ENCODE results near the gene LPP. TPM values are rescaled to one million over a fixed set of nuclear protein-coding genes. Genes with fewer than 3 reads are reported as not detected.
A peak's percentile ranks its signal among the peaks of the same experiment; 100 is the strongest.
"Not testable (repeated sequence)": the region's sequence is repeated elsewhere in the genome, so short reads cannot be mapped to it uniquely, and the experiment has no call there.

The LPP gene
- polyA plus RNA-seq, 2 of the 4 experiments (the other 2 are of a cell fraction): 11.0 to 30.8 TPM

GRCh38 chr3:188417766-188418165, 263.8 kb downstream of the LPP start:
- 72% methylated on average over 3 of the region's 3 CpGs for WGBS (ENCODE audit: missing lambda C conversion rate)

GRCh38 chr3:188421151-188421821, 267.3 kb downstream of the LPP start:
- Histone ChIP-seq H3K4me3 (no peak overlapping the region), H3K27ac (peak overlapping the region; percentile 60 to 67), H3K4me2 (peak overlapping the region; percentile 56), H3K9me3 (no peaks in the 10 kb centered on the region), H3K4me1 (peaks cover 21% of the 10 kb centered on the region)
- ChIA-PET CTCF (interaction anchor here (0.6 to 1.6 kb wide), 5 partner anchors 36 to 681 kb away, joined by 3 to 5 read pairs (median 4); no protein-coding TSS in a partner anchor), POLR2A (no interaction called here)
- 25% methylated on average over 2 of the region's 2 CpGs for WGBS (ENCODE audit: missing lambda C conversion rate)
- DNase-seq (ENCODE audit: low read depth in 1 of 2, low spot score in 1 of 2) (peak in 1 of 2 experiments; percentile 19), ATAC-seq (peak in 1 of 2 experiments; percentile 70; a peak in 2 of 6 replicates), FAIRE-seq (no peak)
- TF ChIP-seq JUNB (IDR thresholded peaks at IDR 0.05) (no peak), ZSCAN20 (CRISPR knock-in tag; IDR thresholded peaks at IDR 0.05) (no peak), FOSB (CRISPR knock-in tag; IDR thresholded peaks at IDR 0.05) (no peak), FOSL2 (IDR thresholded peaks at IDR 0.05) (0 out of 2 replicates have a peak, but pooled peaks have one; percentile 31), FOSL2 (CRISPR knock-in tag; IDR thresholded peaks at IDR 0.05) (no peak; the same call in 1 of the 2 replicates), CEBPB (IDR thresholded peaks at IDR 0.05) (no peak)

More at GRCh38 chr3:188417766-188418165, 263.8 kb downstream of the LPP start:
- ATAC-seq (no peak), DNase-seq (ENCODE audit: low read depth in 1 of 2, low spot score in 1 of 2) (no peak), FAIRE-seq (no peak)
- H3K4me3 ChIP-seq: no peak overlapping the region
- H3K4me2 ChIP-seq: no peak overlapping the region
- no peak for TF ChIP-seq MAX (IDR thresholded peaks at IDR 0.05)
- TF ChIP-seq CTCF (IDR thresholded peaks at IDR 0.05): no peak
- TF ChIP-seq HDAC2 (IDR thresholded peaks at IDR 0.05): no peak
- TF ChIP-seq EHF (CRISPR knock-in tag; IDR thresholded peaks at IDR 0.05): no peak
- TF ChIP-seq ZC3H11A (IDR thresholded peaks at IDR 0.05): no peak
- no peaks in the 10 kb centered on the region for H3K9me3 ChIP-seq
- peaks cover 43% of the 10 kb centered on the region for H3K4me1 ChIP-seq
- ChIA-PET CTCF (interaction anchor here (0.6 to 2.4 kb wide), 3 partner anchors 9 to 677 kb away, joined by 3 to 6 read pairs (median 3); no protein-coding TSS in a partner anchor), POLR2A (no interaction called here)
- peak overlapping the region in 1 of 2 experiments; percentile 44; a peak in 1 of 6 replicates for H3K27ac ChIP-seq

- POLR2A ChIA-PET: no interaction called here
- no peak for DNase-seq (ENCODE audit: low read depth in 1 of 2, low spot score in 1 of 2)
- FAIRE-seq: no peak
- Histone ChIP-seq H3K27ac (peak overlapping the region; percentile 18 to 60; a peak in 1 of 6 replicates), H3K4me3 (no peak overlapping the region), H3K9me3 (no peaks in the 10 kb centered on the region), H3K4me2 (peak overlapping the region; percentile 56; the same call in 2 of the 3 replicates), H3K4me1 (peaks cover 21% of the 10 kb centered on the region)
- no peak for ATAC-seq
- TF ChIP-seq BCL3 (IDR thresholded peaks at IDR 0.05) (no peak), KDM1A (IDR thresholded peaks at IDR 0.05; ENCODE audit: low read depth) (no peak), CHD2 (IDR thresholded peaks at IDR 0.05; ENCODE audit: low read length, partially characterized antibody) (no peak), EP300 (IDR thresholded peaks at IDR 0.05) (no peak), MAZ (IDR thresholded peaks at IDR 0.05; ENCODE audit: borderline replicate concordance, low read depth, low read length) (no peak), E2F6 (IDR thresholded peaks at IDR 0.05; ENCODE audit: borderline replicate concordance, low read depth) (no peak), SMC3 (IDR thresholded peaks at IDR 0.05) (no peak), ELK1 (IDR thresholded peaks at IDR 0.05; ENCODE audit: low read depth, low read length) (no peak), CBX2 (IDR thresholded peaks at IDR 0.05; ENCODE audit: borderline replicate concordance, low read depth) (no peak), HDAC2 (IDR thresholded peaks at IDR 0.05) (no peak), POLR2A (IDR thresholded peaks at IDR 0.05; ENCODE audit: low read length) (no peak), MYC (IDR thresholded peaks at IDR 0.05; ENCODE audit: borderline replicate concordance, low read length) (no peak)
- CTCF ChIA-PET: interaction anchor here (1.0 to 1.6 kb wide), 2 partner anchors 35 to 682 kb away, joined by 4 to 5 read pairs; no protein-coding TSS in a partner anchor
- WGBS (ENCODE audit: missing lambda C conversion rate): 94% methylated on average over 6 of the region's 6 CpGs
Measured at GRCh38 chr3:188421836-188422540, 268.0 kb downstream of the LPP start.

- H3K9me3 ChIP-seq, CTCF ChIA-PET: not testable (repeated sequence)
Measured at GRCh38 chr3:188427981-188428380, 274.0 kb downstream of the LPP start.

More at GRCh38 chr3:188427981-188428380, 274.0 kb downstream of the LPP start:
- DNase-seq (ENCODE audit: low read depth in 1 of 2, low spot score in 1 of 2); ATAC-seq; FAIRE-seq; H3K27ac ChIP-seq; POLR2A ChIA-PET; H3K4me3 ChIP-seq; H3K4me2 ChIP-seq: not testable (repeated sequence)
- peaks cover 27% of the 10 kb centered on the region for H3K4me1 ChIP-seq
- 84% methylated on average over 2 of the region's 4 CpGs for WGBS (ENCODE audit: missing lambda C conversion rate)
